K562 (cell line): ENCODE data around the gene EXOC4. TPM values are rescaled to one million over a fixed set of nuclear protein-coding genes. Genes with fewer than 3 reads are reported as not detected.

Experiments used
- ATAC-seq: fragments of 200-7000 bp; cut with Tn5 transposase; 3 replicates; pipeline ENCODE4 v1.9.1; 2020; ENCODE audit warnings: moderate library complexity
- BruUV-seq: library from RNA; stranded (reverse); fragments of 400-500 nt; replicated peaks from 2 replicates; lab custom pipeline; 2021; lab: Mats Ljungman, UMichigan
- CTCF ChIA-PET: fragments of 300-600 bp; formaldehyde crosslinking; extraction: SDS; loops from one replicate; lab custom pipeline; 2021; ENCODE audit warnings: low intra/inter-chr PET ratio; lab: Yijun Ruan, JAX
- POLR2A ChIA-PET: fragments of 300-600, 350-650 bp; sonication (Branson Sonifier 250); formaldehyde crosslinking; extraction: SDS; loops from one replicate; lab custom pipeline; 2021; ENCODE audit warnings: antibody characterized with exemption, inconsistent platforms; lab: Yijun Ruan, JAX
- DNase-seq, 4 experiments: peaks; one replicate each; pipeline versions ENCODE4 v3.0.0 to v3.0.0-alpha.2; 2011 to 2018; ENCODE audit warnings: low spot score in 3 of 4, mixed read lengths in 3 of 4; ENCODE audit errors: extremely low read depth in 1 of 4
- FAIRE-seq: peaks from 2 replicates; lab custom pipeline; 2011; peaks lifted over from hg19 to GRCh38; lab: Jason Lieb, UNC
- H2AFZ ChIP-seq: 2 replicates; pipeline ENCODE4 v1.6.0; 2011; ENCODE audit warnings: low read depth, low read length, control low read depth, inconsistent platforms
- H3K27ac ChIP-seq: fragments of 200-600 bp; 3 replicates; pipeline ENCODE4 v1.8.0; 2011; ENCODE audit warnings: low read depth, mild to moderate bottlenecking, control low read depth, inconsistent platforms, low read length, moderate library complexity, mixed read lengths; ENCODE audit errors: extremely low read depth
- H3K27me3 ChIP-seq, 2 experiments: fragments of 300-600 bp in 1 of 2; 2 replicates in 1 of 2; 3 replicates in 1 of 2; pipeline versions ENCODE4 v1.6.0 to v1.8.0; 2011; ENCODE audit warnings: inconsistent platforms in 2 of 2, low read length in 2 of 2, mild to moderate bottlenecking in 1 of 2, mixed read lengths in 1 of 2, moderate library complexity in 1 of 2; ENCODE audit not compliant: control insufficient read depth in 2 of 2, insufficient read depth in 2 of 2
- H3K36me3 ChIP-seq: fragments of 300-600 bp; 3 replicates; pipeline ENCODE4 v1.8.0; 2011; ENCODE audit warnings: mild to moderate bottlenecking, low read length, inconsistent platforms; ENCODE audit not compliant: control insufficient read depth, insufficient read depth
- H3K4me1 ChIP-seq, 2 experiments: fragments of 200-600 bp in 1 of 2; replicated peaks in 1 of 2; 2 replicates in 1 of 2; 3 replicates in 1 of 2; pipeline versions ENCODE4 v1.5.1 to v1.8.0; 2011; ENCODE audit warnings: inconsistent platforms in 2 of 2, low read length in 2 of 2, mild to moderate bottlenecking in 1 of 2, mixed read lengths in 1 of 2, moderate library complexity in 1 of 2; ENCODE audit not compliant: control insufficient read depth in 2 of 2, insufficient read depth in 2 of 2
- H3K4me2 ChIP-seq: 2 replicates; pipeline ENCODE4 v1.6.1; 2011; ENCODE audit warnings: low read length, control low read depth, inconsistent platforms, mixed read lengths; ENCODE audit not compliant: insufficient read depth
- H3K4me3 ChIP-seq: fragments of 200-600 bp; sonication (generic), shearing (Covaris generic); 2 replicates; pipeline ENCODE4 v1.5.1; 2016; ENCODE audit warnings: control low read depth, inconsistent platforms
- H3K79me2 ChIP-seq: fragments of 200-600 bp; 3 replicates; pipeline ENCODE4 v1.8.0; 2011; ENCODE audit warnings: low read length, inconsistent platforms; ENCODE audit not compliant: control insufficient read depth, insufficient read depth
- H3K9ac ChIP-seq, 2 experiments: 2 replicates each; pipeline versions ENCODE4 v1.6.0 to v1.6.1; 2011; ENCODE audit warnings: low read depth in 2 of 2, low read length in 2 of 2, control low read depth in 1 of 2, inconsistent platforms in 1 of 2, mild to moderate bottlenecking in 1 of 2, mixed read lengths in 1 of 2; ENCODE audit not compliant: insufficient read depth in 1 of 2
- H3K9me1 ChIP-seq: one replicate; pipeline ENCODE4 v1.6.0; 2011; ENCODE audit warnings: inconsistent platforms, mild to moderate bottlenecking, low read length, moderate library complexity; ENCODE audit not compliant: control insufficient read depth, insufficient read depth
- H3K9me3 ChIP-seq: replicated peaks from 2 replicates; pipeline ENCODE4 v1.5.1; 2011; ENCODE audit warnings: low read depth, low read length, inconsistent platforms; ENCODE audit not compliant: control insufficient read depth, insufficient read depth
- H4K20me1 ChIP-seq: replicated peaks from 2 replicates; pipeline ENCODE4 v1.6.1; 2011; ENCODE audit warnings: low read length, inconsistent platforms, mixed read lengths; ENCODE audit not compliant: control insufficient read depth, insufficient read depth
- CHD1 ChIP-seq: fragments of 200-600 bp; sonication (generic); IDR thresholded peaks from one replicate; pipeline ENCODE4 v1.6.1; 2012; ENCODE audit warnings: mild to moderate bottlenecking, moderate library complexity, low read length, inconsistent platforms
- NCOR1 ChIP-seq: fragments of 450-650 bp; IDR thresholded peaks from 2 replicates; pipeline ENCODE4 v1.6.1; 2016; ENCODE audit warnings: mild to moderate bottlenecking, moderate library complexity
- NFE2L1 ChIP-seq: fragments of 450-650 bp; IDR thresholded peaks from 2 replicates; pipeline ENCODE4 v1.6.1; 2016; ENCODE audit warnings: missing genetic modification characterization, low read depth, mild to moderate bottlenecking, missing compliant biosample characterization, moderate library complexity, borderline replicate concordance
- RAD21 ChIP-seq, 2 experiments: fragments of 250-450 bp in 1 of 2; fragments of 450-650 bp in 1 of 2; sonication (Bioruptor Pico) in 1 of 2; formaldehyde crosslinking in 1 of 2; IDR thresholded peaks in 1 of 2; conservative IDR thresholded peaks in 1 of 2; 2 replicates each; pipeline versions ENCODE4 v1.4.0 to v1.8.0; 2020 to 2022; ENCODE audit warnings: mild to moderate bottlenecking in 2 of 2, moderate library complexity in 1 of 2
- SMAD3 ChIP-seq: fragments of 450-650 bp; formaldehyde crosslinking; conservative IDR thresholded peaks from 2 replicates; pipeline ENCODE4 v1.4.0; 2020; ENCODE audit warnings: mild to moderate bottlenecking
- SRSF3 ChIP-seq: fragments of 200-400 bp; formaldehyde crosslinking; IDR thresholded peaks from 2 replicates; pipeline ENCODE4 v1.6.1; 2016; ENCODE audit warnings: mild to moderate bottlenecking, low read length, moderate library complexity; ENCODE audit not compliant: insufficient read depth
- WGBS: fragments of 100-300 bp; shearing (Covaris generic); methylation state at CpG from one replicate; pipeline ENCODE4 v1.1.6; 2016; ENCODE audit warnings: low coverage, mixed read lengths; ENCODE audit not compliant: insufficient coverage; ENCODE audit errors: missing lambda C conversion rate; 5-methylcytosine and 5-hydroxymethylcytosine counted together
- in situ Hi-C: fragments of 300-500 bp; cut with MboI; formaldehyde crosslinking; loops from 4 replicates; pipeline ENCODE4 v1.15.0; 2018; ENCODE audit warnings: inconsistent platforms, mixed read lengths
- intact Hi-C: fragments of 100-400 bp; cut with micrococcal nuclease; formaldehyde crosslinking; loops from 2 replicates; pipeline ENCODE4 v1.14.2; 2022
- polyA plus RNA-seq, 8 experiments: library from polyadenylated mRNA; depleted of rRNA in 4 of 8; stranded (reverse) in 5 of 8; unstranded in 3 of 8; fragments of >200 nt; fragmentation: Nextera tagmentation in 2 of 8; fragmentation: Illumina TruSeq in 1 of 8; extraction: Ambion mirVana in 2 of 8; extraction: Trizol in 1 of 8; gene quantifications; 2 replicates each; pipeline versions ENCODE4 v1.2.1 to v1.2.3, GENCODE V29; 2011 to 2014; ENCODE audit warnings: inconsistent platforms in 1 of 8, missing spikeins in 1 of 8
- total RNA-seq, 7 experiments: library from RNA; depleted of rRNA in 6 of 7; stranded (reverse); fragments of >200 nt in 6 of 7; fragmentation: Illumina TruSeq in 2 of 7; extraction: Trizol in 2 of 7; gene quantifications; 2 replicates each; pipeline versions ENCODE4 v1.2.1 to v1.2.3, GENCODE V29; 2011 to 2021; ENCODE audit warnings: low replicate concordance in 1 of 7
- TF ChIP-seq, protein P1 (sequence below): fragments of 150-350 bp; conservative IDR thresholded peaks from 2 replicates; pipeline ENCODE4 v1.6.1; 2014; ENCODE audit warnings: low read length
- TF ChIP-seq, protein P2 (sequence below), 3 experiments: IDR thresholded peaks in 2 of 3; conservative IDR thresholded peaks in 1 of 3; 2 replicates each; pipeline ENCODE4 v1.5.1; 2011 to 2012; ENCODE audit warnings: low read length in 3 of 3, mild to moderate bottlenecking in 3 of 3, control low read depth in 2 of 3, improper control_type of control experiment in 1 of 3, inconsistent platforms in 1 of 3, low read depth in 1 of 3, mixed read lengths in 1 of 3, moderate library complexity in 1 of 3; ENCODE audit not compliant: insufficient read depth in 2 of 3

EXOC4 gene
- total and polyA plus RNA-seq, 9 of the 15 experiments (the other 6 are each of a cell fraction or from before 2014, with no cell fraction given): 18.5 to 73.1 (median 46.6) TPM

DNA sequence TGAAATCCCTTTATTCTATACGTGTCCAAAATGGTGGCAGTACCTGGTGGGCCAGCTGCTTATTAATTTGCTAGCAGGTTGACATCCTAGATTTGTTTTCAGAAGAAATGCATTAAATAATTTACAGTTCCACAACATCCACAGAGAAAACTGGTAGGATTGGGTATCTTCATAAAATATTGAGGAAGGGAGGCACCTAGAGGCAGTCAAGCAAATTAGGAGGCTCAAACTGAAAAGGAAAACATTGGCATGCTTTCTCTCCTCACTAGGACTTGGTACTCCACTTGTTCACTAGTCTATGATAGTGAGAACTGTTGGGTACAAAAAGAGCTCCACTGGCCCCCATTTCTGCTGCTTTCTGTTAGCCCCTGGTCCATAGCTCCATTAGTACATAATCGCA, 855.9 kb downstream of the EXOC4 start:
- peak overlapping the region; percentile 29; the same call in 1 of the 2 replicates for H2AFZ ChIP-seq
- peaks cover 0 to 4% of the 10 kb centered on the region in 2 experiments; a peak in 1 of 5 replicates for H3K27me3 ChIP-seq
- 20% methylated on average over 2 of the region's 2 CpGs for WGBS
- in situ Hi-C loops (no loop called here), intact Hi-C loops (loop anchor here (2.0 kb wide), 1 partner anchor 92 kb away; no protein-coding TSS in a partner anchor)
- FAIRE-seq: peak; percentile 54
- H3K4me1 ChIP-seq: no peaks in the 10 kb centered on the region
- DNase-seq: peak in 1 of 4 experiments; percentile 34
- H3K4me2 ChIP-seq: no peak overlapping the region
- no peak overlapping the region for H3K27ac ChIP-seq
- no peak overlapping the region for H3K9ac ChIP-seq
- H3K36me3 ChIP-seq: no peaks in the 10 kb centered on the region
- POLR2A ChIA-PET: interaction anchor here (0.6 to 2.1 kb wide), 2 partner anchors 18 to 36 kb away, joined by 4 to 7 read pairs; partner anchors contain the start of gene LRGUK
- no peak overlapping the region for H3K4me3 ChIP-seq
- no peaks in the 10 kb centered on the region for H4K20me1 ChIP-seq
- H3K79me2 ChIP-seq: no peaks in the 10 kb centered on the region
- H3K9me1 ChIP-seq: no peaks in the 10 kb centered on the region
- no TSS peak for BruUV-seq
- CTCF ChIA-PET: no interaction called here
- peak; percentile 75 for ATAC-seq
- no peaks in the 10 kb centered on the region for H3K9me3 ChIP-seq
- TF ChIP-seq SRSF3 (no peak), RAD21 (CRISPR knock-in tag; conservative IDR thresholded peaks at IDR 0.05 in 1 of 2, IDR thresholded peaks at IDR 0.05 in 1 of 2) (peak; percentile 52 to 72; a peak in 3 of 4 replicates), NFE2L1 (tag) (no peak), CHD1 (no peak), SMAD3 (CRISPR knock-in tag) (no peak), NCOR1 (no peak)
- TF ChIP-seq, protein P1, sequence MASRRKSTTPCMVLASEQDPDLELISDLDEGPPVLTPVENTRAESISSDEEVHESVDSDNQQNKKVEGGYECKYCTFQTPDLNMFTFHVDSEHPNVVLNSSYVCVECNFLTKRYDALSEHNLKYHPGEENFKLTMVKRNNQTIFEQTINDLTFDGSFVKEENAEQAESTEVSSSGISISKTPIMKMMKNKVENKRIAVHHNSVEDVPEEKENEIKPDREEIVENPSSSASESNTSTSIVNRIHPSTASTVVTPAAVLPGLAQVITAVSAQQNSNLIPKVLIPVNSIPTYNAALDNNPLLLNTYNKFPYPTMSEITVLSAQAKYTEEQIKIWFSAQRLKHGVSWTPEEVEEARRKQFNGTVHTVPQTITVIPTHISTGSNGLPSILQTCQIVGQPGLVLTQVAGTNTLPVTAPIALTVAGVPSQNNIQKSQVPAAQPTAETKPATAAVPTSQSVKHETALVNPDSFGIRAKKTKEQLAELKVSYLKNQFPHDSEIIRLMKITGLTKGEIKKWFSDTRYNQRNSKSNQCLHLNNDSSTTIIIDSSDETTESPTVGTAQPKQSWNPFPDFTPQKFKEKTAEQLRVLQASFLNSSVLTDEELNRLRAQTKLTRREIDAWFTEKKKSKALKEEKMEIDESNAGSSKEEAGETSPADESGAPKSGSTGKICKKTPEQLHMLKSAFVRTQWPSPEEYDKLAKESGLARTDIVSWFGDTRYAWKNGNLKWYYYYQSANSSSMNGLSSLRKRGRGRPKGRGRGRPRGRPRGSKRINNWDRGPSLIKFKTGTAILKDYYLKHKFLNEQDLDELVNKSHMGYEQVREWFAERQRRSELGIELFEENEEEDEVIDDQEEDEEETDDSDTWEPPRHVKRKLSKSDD: 0 out of 2 replicates have a peak, but pooled peaks have one; percentile 48
- TF ChIP-seq, protein P2, sequence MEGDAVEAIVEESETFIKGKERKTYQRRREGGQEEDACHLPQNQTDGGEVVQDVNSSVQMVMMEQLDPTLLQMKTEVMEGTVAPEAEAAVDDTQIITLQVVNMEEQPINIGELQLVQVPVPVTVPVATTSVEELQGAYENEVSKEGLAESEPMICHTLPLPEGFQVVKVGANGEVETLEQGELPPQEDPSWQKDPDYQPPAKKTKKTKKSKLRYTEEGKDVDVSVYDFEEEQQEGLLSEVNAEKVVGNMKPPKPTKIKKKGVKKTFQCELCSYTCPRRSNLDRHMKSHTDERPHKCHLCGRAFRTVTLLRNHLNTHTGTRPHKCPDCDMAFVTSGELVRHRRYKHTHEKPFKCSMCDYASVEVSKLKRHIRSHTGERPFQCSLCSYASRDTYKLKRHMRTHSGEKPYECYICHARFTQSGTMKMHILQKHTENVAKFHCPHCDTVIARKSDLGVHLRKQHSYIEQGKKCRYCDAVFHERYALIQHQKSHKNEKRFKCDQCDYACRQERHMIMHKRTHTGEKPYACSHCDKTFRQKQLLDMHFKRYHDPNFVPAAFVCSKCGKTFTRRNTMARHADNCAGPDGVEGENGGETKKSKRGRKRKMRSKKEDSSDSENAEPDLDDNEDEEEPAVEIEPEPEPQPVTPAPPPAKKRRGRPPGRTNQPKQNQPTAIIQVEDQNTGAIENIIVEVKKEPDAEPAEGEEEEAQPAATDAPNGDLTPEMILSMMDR (IDR thresholded peaks at IDR 0.05 in 2 of 3, conservative IDR thresholded peaks at IDR 0.05 in 1 of 3; ENCODE audit: insufficient read depth in 2 of 3, low read depth in 1 of 3, low read length in 3 of 3): peak; percentile 33 to 69 (median 52); a peak in 4 of 6 replicates
